ENCODE results near the gene LMBR1.

LMBR1 gene

DNA sequence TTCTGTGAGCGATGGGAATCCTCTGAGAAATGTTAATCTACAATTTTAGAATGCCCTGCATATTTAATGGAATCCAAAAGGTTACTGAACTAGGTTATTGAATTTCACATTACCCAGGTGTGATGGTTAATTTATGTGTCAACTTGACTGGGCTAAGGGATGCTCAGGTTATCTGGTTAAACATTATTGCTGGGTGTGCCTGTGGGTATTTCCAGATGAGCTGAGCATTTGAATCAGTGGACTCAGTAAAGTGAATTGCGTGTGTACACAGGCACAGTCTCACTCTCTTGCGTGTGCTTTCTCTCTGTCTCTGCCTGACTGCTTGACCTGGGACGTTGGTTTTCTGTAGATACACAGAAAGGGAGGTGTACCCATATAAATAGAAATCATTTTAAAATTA, 230.7 kb downstream of the LMBR1 start:
- no peak overlapping the region for H3K27ac ChIP-seq
- H3K4me3 ChIP-seq (ENCODE audit: low read depth, low read length): no peak overlapping the region
- H3K27me3 ChIP-seq (ENCODE audit: insufficient read depth, low read depth, severe bottlenecking): no peaks in the 10 kb centered on the region
- H3K36me3 ChIP-seq: no peaks in the 10 kb centered on the region
- TF ChIP-seq CTCF (IDR thresholded peaks at IDR 0.05; ENCODE audit: low read depth, low read length): no peak
- DNase-seq: no peak
- no peaks in the 10 kb centered on the region for H3K9me3 ChIP-seq (ENCODE audit: severe bottlenecking)

GRCh38 chr7:156661637-156662036, 231.3 kb downstream of the LMBR1 start:
- H3K4me3 ChIP-seq (ENCODE audit: low read depth, low read length): no peak overlapping the region
- H3K27me3 ChIP-seq (ENCODE audit: insufficient read depth, low read depth, severe bottlenecking): no peaks in the 10 kb centered on the region
- H3K9me3 ChIP-seq (ENCODE audit: severe bottlenecking): no peaks in the 10 kb centered on the region
- no peak for DNase-seq
- H3K27ac ChIP-seq: no peak overlapping the region
- TF ChIP-seq CTCF (IDR thresholded peaks at IDR 0.05; ENCODE audit: low read depth, low read length): no peak
- no peaks in the 10 kb centered on the region for H3K36me3 ChIP-seq

DNA sequence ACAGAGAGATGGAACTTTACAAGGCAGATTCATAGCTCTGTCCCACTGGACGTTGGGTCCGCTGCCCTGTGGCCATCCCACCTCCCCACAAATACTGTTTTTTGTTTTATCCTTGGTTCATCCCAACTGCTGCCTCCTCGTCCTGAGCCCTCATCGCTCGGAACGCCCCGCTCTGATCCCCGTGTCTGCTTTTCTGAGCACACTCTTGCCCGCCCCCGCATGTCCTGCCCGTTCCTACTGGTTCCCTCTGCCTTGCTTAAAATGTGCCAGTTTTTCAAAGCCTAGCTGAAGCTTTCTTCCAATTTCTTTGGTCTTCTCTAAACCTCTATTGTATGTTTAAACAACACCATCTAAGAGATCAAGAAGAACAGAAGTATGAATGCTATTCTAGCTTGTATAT, 233.0 kb downstream of the LMBR1 start:
- no peaks in the 10 kb centered on the region for H3K36me3 ChIP-seq
- TF ChIP-seq CTCF (IDR thresholded peaks at IDR 0.05; ENCODE audit: low read depth, low read length): no peak
- no peak for DNase-seq
- H3K9me3 ChIP-seq (ENCODE audit: severe bottlenecking): no peaks in the 10 kb centered on the region
- H3K27ac ChIP-seq: no peak overlapping the region
- H3K27me3 ChIP-seq (ENCODE audit: insufficient read depth, low read depth, severe bottlenecking): no peaks in the 10 kb centered on the region
- no peak overlapping the region for H3K4me3 ChIP-seq (ENCODE audit: low read depth, low read length)

GRCh38 chr7:156659203-156659602, 233.8 kb downstream of the LMBR1 start:
- Histone ChIP-seq H3K9me3 (ENCODE audit: severe bottlenecking) (no peaks in the 10 kb centered on the region), H3K4me3 (ENCODE audit: low read depth, low read length) (no peak overlapping the region), H3K36me3 (no peaks in the 10 kb centered on the region), H3K27ac (no peak overlapping the region), H3K27me3 (ENCODE audit: insufficient read depth, low read depth, severe bottlenecking) (no peaks in the 10 kb centered on the region)
- DNase-seq: no peak
- TF ChIP-seq CTCF (IDR thresholded peaks at IDR 0.05; ENCODE audit: low read depth, low read length): no peak

- no peak for TF ChIP-seq CTCF (IDR thresholded peaks at IDR 0.05; ENCODE audit: low read depth, low read length)
Measured at GRCh38 chr7:156657681-156658080, 235.3 kb downstream of the LMBR1 start.

GRCh38 chr7:156656598-156656997, 236.4 kb downstream of the LMBR1 start:
- no peaks in the 10 kb centered on the region for H3K36me3 ChIP-seq
- no peak overlapping the region for H3K27ac ChIP-seq
- DNase-seq: no peak
- H3K27me3 ChIP-seq (ENCODE audit: insufficient read depth, low read depth, severe bottlenecking): no peaks in the 10 kb centered on the region
- H3K4me3 ChIP-seq (ENCODE audit: low read depth, low read length): no peak overlapping the region
- no peaks in the 10 kb centered on the region for H3K9me3 ChIP-seq (ENCODE audit: severe bottlenecking)
- TF ChIP-seq CTCF (IDR thresholded peaks at IDR 0.05; ENCODE audit: low read depth, low read length): no peak

More at GRCh38 chr7:156657681-156658080, 235.3 kb downstream of the LMBR1 start:
- Histone ChIP-seq H3K9me3 (ENCODE audit: severe bottlenecking) (no peaks in the 10 kb centered on the region), H3K27me3 (ENCODE audit: insufficient read depth, low read depth, severe bottlenecking) (no peaks in the 10 kb centered on the region), H3K36me3 (no peaks in the 10 kb centered on the region), H3K4me3 (ENCODE audit: low read depth, low read length) (no peak overlapping the region), H3K27ac (no peak overlapping the region)
- no peak for DNase-seq

All from WERI-Rb-1 (cell line).